ENCODE results near the gene SOX13.
A peak's percentile ranks its signal among the peaks of the same experiment; 100 is the strongest.
"Not testable (repeated sequence)": the region's sequence is repeated elsewhere in the genome, so short reads cannot be mapped to it uniquely, and the experiment has no call there.

SOX13 gene

GRCh38 chr1:204093421-204093717 is 20.5 kb downstream of the SOX13 start:
- no peaks in the 10 kb centered on the region for H3K27me3 ChIP-seq (ENCODE audit: control insufficient read depth in 2 of 2, insufficient read depth in 2 of 2, low read length in 2 of 2)
- H3K4me1 ChIP-seq (ENCODE audit: control insufficient read depth in 2 of 2, insufficient read depth in 2 of 2, low read length in 2 of 2) = peaks cover 36 to 41% of the 10 kb centered on the region in 2 donors
- peak overlapping the region; percentile 15 to 62 for H3K9ac ChIP-seq (ENCODE audit: low read depth in 1 of 2, low read length in 2 of 2)
- peak overlapping the region; percentile 89 to 94 for H3K27ac ChIP-seq (ENCODE audit: low read depth in 2 of 2, low read length in 2 of 2)
- H3K9me3 ChIP-seq (ENCODE audit: control insufficient read depth in 2 of 2, low read length in 2 of 2) = no peaks in the 10 kb centered on the region
- H3K4me3 ChIP-seq (ENCODE audit: low read length in 2 of 2) = peak overlapping the region in 1 of 2 donors; percentile 41
- H3K36me3 ChIP-seq (ENCODE audit: control insufficient read depth in 2 of 2, insufficient read depth in 2 of 2, low read length in 2 of 2) = no peaks in the 10 kb centered on the region

DNA sequence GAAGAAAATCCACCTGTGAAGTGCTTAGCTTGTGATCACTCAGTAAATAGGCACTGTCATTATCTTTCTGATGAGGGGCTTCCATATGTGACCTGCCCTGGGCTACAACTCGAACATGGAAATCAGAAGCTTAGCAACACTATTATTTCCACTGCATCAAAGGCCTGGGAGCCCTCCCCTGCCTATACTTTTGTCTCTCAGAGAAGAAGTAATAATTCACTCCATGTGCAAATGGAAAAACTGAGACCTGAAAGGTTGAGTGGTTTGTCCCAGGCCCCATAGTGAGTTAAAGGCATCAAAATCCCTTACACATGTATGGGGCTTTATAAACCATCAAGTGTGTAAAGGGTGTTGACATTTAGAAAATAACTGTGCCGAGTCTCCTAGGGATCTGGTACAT is 20.9 kb downstream of the SOX13 start:
- Histone ChIP-seq H3K4me3 (ENCODE audit: low read length in 2 of 2) (peak overlapping the region in 1 of 2 donors; percentile 41), H3K27ac (ENCODE audit: low read depth in 2 of 2, low read length in 2 of 2) (peak overlapping the region; percentile 89 to 94), H3K27me3 (ENCODE audit: control insufficient read depth in 2 of 2, insufficient read depth in 2 of 2, low read length in 2 of 2) (no peaks in the 10 kb centered on the region), H3K4me1 (ENCODE audit: control insufficient read depth in 2 of 2, insufficient read depth in 2 of 2, low read length in 2 of 2) (peaks cover 32 to 37% of the 10 kb centered on the region in 2 donors), H3K36me3 (ENCODE audit: control insufficient read depth in 2 of 2, insufficient read depth in 2 of 2, low read length in 2 of 2) (no peaks in the 10 kb centered on the region), H3K9ac (ENCODE audit: low read depth in 1 of 2, low read length in 2 of 2) (peak overlapping the region; percentile 1 to 15), H3K9me3 (ENCODE audit: control insufficient read depth in 2 of 2, low read length in 2 of 2) (no peaks in the 10 kb centered on the region)

GRCh38 chr1:204094313-204094729 is 21.4 kb downstream of the SOX13 start:
- no peak overlapping the region for H3K9ac ChIP-seq (ENCODE audit: low read depth in 1 of 2, low read length in 2 of 2)
- H3K36me3 ChIP-seq (ENCODE audit: control insufficient read depth in 2 of 2, insufficient read depth in 2 of 2, low read length in 2 of 2) = no peaks in the 10 kb centered on the region
- peaks cover 26 to 31% of the 10 kb centered on the region in 2 donors for H3K4me1 ChIP-seq (ENCODE audit: control insufficient read depth in 2 of 2, insufficient read depth in 2 of 2, low read length in 2 of 2)
- H3K27me3 ChIP-seq (ENCODE audit: control insufficient read depth in 2 of 2, insufficient read depth in 2 of 2, low read length in 2 of 2) = no peaks in the 10 kb centered on the region
- H3K4me3 ChIP-seq (ENCODE audit: low read length in 2 of 2) = no peak overlapping the region
- no peak overlapping the region for H3K27ac ChIP-seq (ENCODE audit: low read depth in 2 of 2, low read length in 2 of 2)
- no peaks in the 10 kb centered on the region for H3K9me3 ChIP-seq (ENCODE audit: control insufficient read depth in 2 of 2, low read length in 2 of 2)

DNA sequence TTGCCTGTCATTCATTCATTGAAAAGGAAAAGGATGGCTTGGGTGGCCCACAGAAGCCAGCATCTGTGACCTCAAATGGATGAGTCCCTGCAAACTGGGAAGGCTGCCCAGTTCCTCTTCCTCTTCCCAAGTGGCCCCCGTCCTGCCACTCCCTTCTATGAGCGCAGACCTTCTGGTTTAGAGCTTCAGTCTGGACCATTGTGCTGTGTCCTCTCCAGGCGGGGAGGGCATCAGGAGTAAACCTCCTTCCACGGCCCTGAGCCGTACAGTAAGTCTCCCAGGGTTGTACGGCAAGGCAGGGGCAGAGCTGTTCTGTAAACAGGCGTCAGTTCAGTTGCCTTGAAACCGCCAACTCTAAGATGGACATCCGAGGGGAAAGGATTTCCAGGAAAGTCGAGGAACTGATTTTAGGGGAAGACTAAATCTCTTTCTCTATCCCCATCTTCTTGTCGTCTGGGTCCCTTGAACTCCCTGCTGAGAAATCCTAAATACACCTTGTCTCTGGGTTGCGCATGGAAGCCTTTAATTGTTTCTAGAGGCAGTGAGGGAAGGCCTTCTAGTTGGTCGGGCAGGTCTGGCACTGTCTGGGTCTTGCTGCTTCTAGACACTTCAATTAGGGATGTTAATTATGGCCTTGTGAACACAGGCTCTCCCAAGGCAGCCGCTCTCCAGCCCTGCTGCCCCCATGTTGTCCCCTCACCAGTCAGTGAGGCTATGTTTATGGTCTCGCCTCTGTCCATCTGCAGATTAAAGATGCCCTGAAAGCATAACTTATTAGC is 22.1 kb downstream of the SOX13 start:
- no peaks in the 10 kb centered on the region for H3K9me3 ChIP-seq (ENCODE audit: control insufficient read depth in 2 of 2, low read length in 2 of 2)
- no peaks in the 10 kb centered on the region for H3K27me3 ChIP-seq (ENCODE audit: control insufficient read depth in 2 of 2, insufficient read depth in 2 of 2, low read length in 2 of 2)
- H3K4me1 ChIP-seq (ENCODE audit: control insufficient read depth in 2 of 2, insufficient read depth in 2 of 2, low read length in 2 of 2) = peaks cover 21 to 28% of the 10 kb centered on the region in 2 donors
- no peak overlapping the region for H3K9ac ChIP-seq (ENCODE audit: low read depth in 1 of 2, low read length in 2 of 2)
- H3K36me3 ChIP-seq (ENCODE audit: control insufficient read depth in 2 of 2, insufficient read depth in 2 of 2, low read length in 2 of 2) = no peaks in the 10 kb centered on the region
- H3K4me3 ChIP-seq (ENCODE audit: low read length in 2 of 2) = no peak overlapping the region
- H3K27ac ChIP-seq (ENCODE audit: low read depth in 2 of 2, low read length in 2 of 2) = no peak overlapping the region

DNA sequence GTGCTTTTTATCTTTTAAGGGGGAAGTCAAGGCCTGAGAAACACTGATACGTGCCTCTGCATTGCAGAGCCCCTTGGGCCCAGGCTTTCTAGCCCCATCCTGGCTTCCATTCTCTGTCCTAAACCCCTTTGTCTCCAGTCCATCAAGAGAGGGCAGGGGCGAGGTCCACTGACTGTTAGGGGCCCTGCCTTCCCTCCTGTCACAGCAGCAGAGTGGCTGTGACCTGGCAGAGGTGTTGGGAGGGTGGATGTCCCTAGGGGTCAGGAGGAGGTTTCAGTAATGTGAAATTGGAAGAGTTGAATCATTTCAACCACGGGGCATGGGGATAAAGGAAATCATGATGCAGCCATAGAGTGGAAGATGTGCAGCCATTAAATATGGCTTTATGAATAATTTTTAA is 24.0 kb downstream of the SOX13 start:
- Histone ChIP-seq H3K4me3 (ENCODE audit: low read length in 2 of 2) (no peak overlapping the region), H3K27me3 (ENCODE audit: control insufficient read depth in 2 of 2, insufficient read depth in 2 of 2, low read length in 2 of 2) (no peaks in the 10 kb centered on the region), H3K9ac (ENCODE audit: low read depth in 1 of 2, low read length in 2 of 2) (no peak overlapping the region), H3K9me3 (ENCODE audit: control insufficient read depth in 2 of 2, low read length in 2 of 2) (no peaks in the 10 kb centered on the region), H3K27ac (ENCODE audit: low read depth in 2 of 2, low read length in 2 of 2) (no peak overlapping the region), H3K4me1 (ENCODE audit: control insufficient read depth in 2 of 2, insufficient read depth in 2 of 2, low read length in 2 of 2) (peaks cover 21 to 24% of the 10 kb centered on the region in 2 donors), H3K36me3 (ENCODE audit: control insufficient read depth in 2 of 2, insufficient read depth in 2 of 2, low read length in 2 of 2) (no peaks in the 10 kb centered on the region)

DNA sequence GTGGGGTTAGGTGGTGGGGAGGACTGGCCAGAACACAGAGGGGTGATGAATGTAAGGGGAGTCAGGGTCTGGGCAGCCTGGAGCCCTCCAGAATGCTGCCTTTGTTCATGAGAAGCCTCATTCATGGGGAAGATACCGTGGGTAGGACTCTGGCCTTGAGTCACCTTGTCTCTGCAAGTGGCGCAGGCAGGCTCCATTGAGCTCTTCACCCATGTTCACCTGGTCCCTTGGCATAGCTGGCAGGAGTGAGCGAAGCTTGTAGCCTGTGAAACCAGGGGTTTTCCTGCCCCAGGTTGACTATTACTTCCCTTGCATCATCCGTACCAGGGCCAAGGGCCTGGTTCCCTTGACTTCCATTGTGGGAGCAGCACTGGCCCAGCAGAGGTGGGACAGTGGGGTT is 25.8 kb downstream of the SOX13 start:
- Histone ChIP-seq H3K27ac (ENCODE audit: low read depth in 2 of 2, low read length in 2 of 2) (no peak overlapping the region), H3K9ac (ENCODE audit: low read depth in 1 of 2, low read length in 2 of 2) (no peak overlapping the region), H3K4me3 (ENCODE audit: low read length in 2 of 2) (no peak overlapping the region), H3K9me3 (ENCODE audit: control insufficient read depth in 2 of 2, low read length in 2 of 2) (no peaks in the 10 kb centered on the region), H3K36me3 (ENCODE audit: control insufficient read depth in 2 of 2, insufficient read depth in 2 of 2, low read length in 2 of 2) (no peaks in the 10 kb centered on the region), H3K27me3 (ENCODE audit: control insufficient read depth in 2 of 2, insufficient read depth in 2 of 2, low read length in 2 of 2) (no peaks in the 10 kb centered on the region), H3K4me1 (ENCODE audit: control insufficient read depth in 2 of 2, insufficient read depth in 2 of 2, low read length in 2 of 2) (peaks cover 15 to 26% of the 10 kb centered on the region in 2 donors)

GRCh38 chr1:204099754-204100153 is 26.8 kb downstream of the SOX13 start:
- H3K36me3 ChIP-seq (ENCODE audit: control insufficient read depth in 2 of 2, insufficient read depth in 2 of 2, low read length in 2 of 2); H3K27ac ChIP-seq (ENCODE audit: low read depth in 2 of 2, low read length in 2 of 2); H3K27me3 ChIP-seq (ENCODE audit: control insufficient read depth in 2 of 2, insufficient read depth in 2 of 2, low read length in 2 of 2); H3K9me3 ChIP-seq (ENCODE audit: control insufficient read depth in 2 of 2, low read length in 2 of 2); H3K9ac ChIP-seq (ENCODE audit: low read depth in 1 of 2, low read length in 2 of 2); H3K4me3 ChIP-seq (ENCODE audit: low read length in 2 of 2): not testable (repeated sequence)
- H3K4me1 ChIP-seq (ENCODE audit: control insufficient read depth in 2 of 2, insufficient read depth in 2 of 2, low read length in 2 of 2) = peaks cover 18 to 32% of the 10 kb centered on the region in 2 donors

- H3K27ac ChIP-seq (ENCODE audit: low read depth in 2 of 2, low read length in 2 of 2) = peak overlapping the region in 1 of 2 donors; percentile 52
- H3K36me3 ChIP-seq (ENCODE audit: control insufficient read depth in 2 of 2, insufficient read depth in 2 of 2, low read length in 2 of 2) = no peaks in the 10 kb centered on the region
- no peaks in the 10 kb centered on the region for H3K9me3 ChIP-seq (ENCODE audit: control insufficient read depth in 2 of 2, low read length in 2 of 2)
- no peaks in the 10 kb centered on the region for H3K27me3 ChIP-seq (ENCODE audit: control insufficient read depth in 2 of 2, insufficient read depth in 2 of 2, low read length in 2 of 2)
- no peak overlapping the region for H3K9ac ChIP-seq (ENCODE audit: low read depth in 1 of 2, low read length in 2 of 2)
- H3K4me3 ChIP-seq (ENCODE audit: low read length in 2 of 2) = no peak overlapping the region
- peaks cover 18 to 29% of the 10 kb centered on the region in 2 donors for H3K4me1 ChIP-seq (ENCODE audit: control insufficient read depth in 2 of 2, insufficient read depth in 2 of 2, low read length in 2 of 2)
Measured at GRCh38 chr1:204102029-204102611, 29.2 kb downstream of the SOX13 start.

GRCh38 chr1:204102739-204103430 is 30.0 kb downstream of the SOX13 start:
- Histone ChIP-seq H3K4me1 (ENCODE audit: control insufficient read depth in 2 of 2, insufficient read depth in 2 of 2, low read length in 2 of 2) (peaks cover 18 to 29% of the 10 kb centered on the region in 2 donors), H3K4me3 (ENCODE audit: low read length in 2 of 2) (peak overlapping the region in 1 of 2 donors; percentile 20), H3K27ac (ENCODE audit: low read depth in 2 of 2, low read length in 2 of 2) (peak overlapping the region in 1 of 2 donors; percentile 52), H3K9me3 (ENCODE audit: control insufficient read depth in 2 of 2, low read length in 2 of 2) (no peaks in the 10 kb centered on the region), H3K36me3 (ENCODE audit: control insufficient read depth in 2 of 2, insufficient read depth in 2 of 2, low read length in 2 of 2) (no peaks in the 10 kb centered on the region), H3K27me3 (ENCODE audit: control insufficient read depth in 2 of 2, insufficient read depth in 2 of 2, low read length in 2 of 2) (no peaks in the 10 kb centered on the region), H3K9ac (ENCODE audit: low read depth in 1 of 2, low read length in 2 of 2) (peak overlapping the region in 1 of 2 donors; percentile 17)

- no peaks in the 10 kb centered on the region for H3K27me3 ChIP-seq (ENCODE audit: control insufficient read depth in 2 of 2, insufficient read depth in 2 of 2, low read length in 2 of 2)
- H3K9ac ChIP-seq (ENCODE audit: low read depth in 1 of 2, low read length in 2 of 2) = no peak overlapping the region
- H3K4me1 ChIP-seq (ENCODE audit: control insufficient read depth in 2 of 2, insufficient read depth in 2 of 2, low read length in 2 of 2) = peaks cover 18 to 29% of the 10 kb centered on the region in 2 donors
- peak overlapping the region; percentile 57 to 64 for H3K27ac ChIP-seq (ENCODE audit: low read depth in 2 of 2, low read length in 2 of 2)
- no peaks in the 10 kb centered on the region for H3K36me3 ChIP-seq (ENCODE audit: control insufficient read depth in 2 of 2, insufficient read depth in 2 of 2, low read length in 2 of 2)
- no peaks in the 10 kb centered on the region for H3K9me3 ChIP-seq (ENCODE audit: control insufficient read depth in 2 of 2, low read length in 2 of 2)
- H3K4me3 ChIP-seq (ENCODE audit: low read length in 2 of 2) = no peak overlapping the region
Measured at GRCh38 chr1:204103431-204103741, 30.5 kb downstream of the SOX13 start.

Measured in mucosa of rectum (tissue), 2 donors.